Measurements from ENCODE around the gene PLCB1.

GRCh38 chr20:8376940-8377339 lies 244.9 kb downstream of the PLCB1 start:
- TF ChIP-seq CTCF (conservative IDR thresholded peaks at IDR 0.05; ENCODE audit: low read depth, low read length) = no peak
- no peak for TF ChIP-seq EZH2 (IDR thresholded peaks at IDR 0.05; ENCODE audit: borderline replicate concordance, low read depth, low read length, poor library complexity, severe bottlenecking)
